ENCODE data around the gene C1orf159.

C1orf159 gene

DNA sequence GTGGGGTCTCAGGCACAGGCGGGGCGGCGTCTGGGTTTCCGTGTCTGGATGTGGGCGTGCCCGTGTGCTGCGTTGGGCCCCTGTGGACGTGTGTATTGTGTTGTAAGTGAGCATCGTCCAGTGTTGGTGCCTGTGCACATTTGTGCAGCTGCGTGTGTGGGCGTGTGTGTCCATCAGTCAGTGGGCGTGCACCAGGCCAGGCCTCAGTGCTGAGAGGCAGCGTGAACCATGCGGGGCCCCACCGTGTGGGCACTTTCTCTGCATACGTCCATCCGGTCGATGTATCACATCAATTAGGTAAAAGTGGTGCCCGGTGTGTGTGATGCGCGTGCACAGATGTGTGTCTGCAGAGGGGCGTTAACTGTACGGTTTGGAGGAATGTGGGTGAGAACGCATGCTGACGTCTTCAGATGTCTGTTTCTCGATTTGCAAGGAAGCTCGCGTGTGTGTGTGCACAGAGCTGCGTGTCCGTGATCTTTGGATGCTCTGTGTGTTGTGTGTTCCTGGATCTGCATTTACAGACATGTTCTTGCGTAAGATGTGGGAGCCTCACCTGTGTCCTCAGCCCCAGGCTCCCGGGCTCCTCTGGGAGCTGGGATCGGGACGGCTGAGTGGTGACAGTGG lies 71.3 kb downstream of the C1orf159 start:
- in situ Hi-C loops (cut with HindIII; ENCODE audit: low sequenced_read_pairs) = no loop called here

DNA sequence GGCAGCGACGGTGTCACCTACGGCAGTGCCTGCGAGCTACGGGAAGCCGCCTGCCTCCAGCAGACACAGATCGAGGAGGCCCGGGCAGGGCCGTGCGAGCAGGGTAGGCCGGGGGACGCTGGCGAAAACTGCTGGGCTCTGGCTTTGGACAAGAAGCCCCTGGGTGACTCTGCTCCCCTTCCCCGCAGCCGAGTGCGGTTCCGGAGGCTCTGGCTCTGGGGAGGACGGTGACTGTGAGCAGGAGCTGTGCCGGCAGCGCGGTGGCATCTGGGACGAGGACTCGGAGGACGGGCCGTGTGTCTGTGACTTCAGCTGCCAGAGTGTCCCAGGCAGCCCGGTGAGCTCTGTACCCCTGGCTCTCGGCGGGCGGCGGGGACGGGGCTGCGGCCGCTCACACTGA lies 72.0 kb downstream of the C1orf159 start:
- in situ Hi-C loops (cut with HindIII; ENCODE audit: low sequenced_read_pairs) = no loop called here

DNA sequence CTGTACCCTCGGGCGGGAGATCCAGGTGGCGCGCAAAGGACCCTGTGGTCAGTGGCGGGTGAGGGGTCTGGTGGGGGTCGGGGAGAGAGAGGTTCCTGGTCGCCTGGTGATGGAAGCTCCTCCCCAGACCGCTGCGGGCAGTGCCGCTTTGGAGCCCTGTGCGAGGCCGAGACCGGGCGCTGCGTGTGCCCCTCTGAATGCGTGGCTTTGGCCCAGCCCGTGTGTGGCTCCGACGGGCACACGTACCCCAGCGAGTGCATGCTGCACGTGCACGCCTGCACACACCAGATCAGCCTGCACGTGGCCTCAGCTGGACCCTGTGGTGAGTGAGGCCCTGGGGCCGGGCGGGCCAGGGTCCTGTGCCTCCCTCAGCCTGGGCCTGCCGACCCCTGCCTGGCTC lies 72.5 kb downstream of the C1orf159 start:
- in situ Hi-C loops (cut with HindIII; ENCODE audit: low sequenced_read_pairs) = no loop called here

DNA sequence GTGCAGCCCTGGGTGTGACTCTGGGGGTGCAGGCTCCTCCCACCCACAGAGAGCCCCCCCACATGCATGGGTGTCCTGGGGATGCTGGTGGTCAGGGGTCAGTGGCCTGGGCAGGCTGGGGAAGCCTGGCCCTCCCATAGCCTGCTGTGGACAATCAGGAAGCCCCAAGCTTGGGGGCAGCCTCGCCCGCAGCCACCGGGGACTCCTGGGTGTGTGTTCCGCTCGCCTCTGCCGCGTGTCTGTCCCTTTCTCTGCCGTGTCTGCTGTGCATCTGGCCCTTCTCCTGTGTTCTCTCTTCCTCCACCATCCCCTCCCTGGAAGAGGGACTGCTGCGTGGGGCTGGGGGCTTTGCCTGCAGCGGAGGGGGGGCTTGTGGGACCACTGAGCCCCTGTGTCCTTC lies 73.1 kb downstream of the C1orf159 start:
- in situ Hi-C loops (cut with HindIII; ENCODE audit: low sequenced_read_pairs) = no loop called here

DNA sequence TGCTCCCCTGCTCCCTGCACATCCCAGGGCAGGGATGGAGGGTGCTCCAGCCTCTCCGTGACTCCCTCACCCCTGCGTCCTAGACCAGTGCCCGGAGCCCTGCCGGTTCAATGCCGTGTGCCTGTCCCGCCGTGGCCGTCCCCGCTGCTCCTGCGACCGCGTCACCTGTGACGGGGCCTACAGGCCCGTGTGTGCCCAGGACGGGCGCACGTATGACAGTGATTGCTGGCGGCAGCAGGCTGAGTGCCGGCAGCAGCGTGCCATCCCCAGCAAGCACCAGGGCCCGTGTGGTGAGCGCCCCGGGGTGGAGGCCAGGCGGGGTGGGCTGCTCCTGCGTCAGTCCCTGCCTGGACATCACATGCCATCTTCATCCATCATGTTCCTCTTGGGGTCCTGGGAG lies 74.0 kb downstream of the C1orf159 start:
- in situ Hi-C loops (cut with HindIII; ENCODE audit: low sequenced_read_pairs) = no loop called here

DNA sequence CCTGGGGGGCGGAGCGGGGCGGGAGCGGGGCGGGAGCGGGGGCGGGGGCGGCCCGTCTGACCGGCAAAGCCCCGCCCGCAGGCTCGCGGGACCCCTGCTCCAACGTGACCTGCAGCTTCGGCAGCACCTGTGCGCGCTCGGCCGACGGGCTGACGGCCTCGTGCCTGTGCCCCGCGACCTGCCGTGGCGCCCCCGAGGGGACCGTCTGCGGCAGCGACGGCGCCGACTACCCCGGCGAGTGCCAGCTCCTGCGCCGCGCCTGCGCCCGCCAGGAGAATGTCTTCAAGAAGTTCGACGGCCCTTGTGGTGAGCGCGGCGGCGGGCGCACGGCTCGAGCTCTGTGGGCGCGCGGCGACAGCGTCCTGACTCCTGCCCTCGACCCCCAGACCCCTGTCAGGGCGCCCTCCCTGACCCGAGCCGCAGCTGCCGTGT lies 74.8 kb downstream of the C1orf159 start:
- in situ Hi-C loops (cut with HindIII; ENCODE audit: low sequenced_read_pairs) = no loop called here

DNA sequence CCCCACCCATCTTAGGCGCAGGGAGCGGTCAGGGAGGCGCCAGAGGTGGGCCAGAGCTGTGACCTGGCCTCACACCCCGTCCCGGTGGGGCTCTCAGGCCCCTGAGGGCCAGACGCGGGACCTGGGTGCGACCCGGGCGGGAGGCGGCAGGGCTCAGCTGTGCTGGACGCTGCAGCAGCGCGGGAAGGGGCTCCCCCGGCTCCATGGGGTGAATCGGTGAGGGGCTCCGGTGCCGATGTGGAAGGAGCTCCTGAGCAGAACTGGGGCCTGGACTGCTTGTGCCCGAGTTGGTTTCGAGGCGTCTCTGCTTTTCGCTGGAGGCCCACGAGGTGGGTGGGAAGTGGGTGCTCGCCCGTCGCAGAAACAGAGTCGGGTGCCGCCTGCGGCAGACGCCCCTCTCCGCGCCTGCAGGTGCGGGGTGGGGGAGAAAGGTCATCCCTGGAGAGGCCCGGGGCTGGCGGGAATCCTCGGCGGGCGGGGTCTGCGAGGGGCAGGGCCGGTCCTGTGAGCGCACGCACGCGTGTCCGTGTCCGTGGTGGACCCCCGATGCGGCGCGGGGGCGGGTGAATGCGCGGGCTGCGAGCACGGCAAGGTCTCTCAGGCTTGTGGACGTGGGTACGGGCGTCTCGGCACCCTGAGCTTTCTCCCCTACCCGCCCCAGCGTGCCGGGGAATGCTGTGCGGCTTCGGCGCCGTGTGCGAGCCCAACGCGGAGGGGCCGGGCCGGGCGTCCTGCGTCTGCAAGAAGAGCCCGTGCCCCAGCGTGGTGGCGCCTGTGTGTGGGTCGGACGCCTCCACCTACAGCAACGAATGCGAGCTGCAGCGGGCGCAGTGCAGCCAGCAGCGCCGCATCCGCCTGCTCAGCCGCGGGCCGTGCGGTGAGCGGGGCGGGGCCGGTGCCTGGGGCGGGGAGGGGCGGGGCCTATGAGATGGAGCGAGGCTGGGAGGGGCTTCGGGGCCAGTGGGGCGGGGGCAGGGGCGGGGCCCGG lies 75.6 kb downstream of the C1orf159 start:
- in situ Hi-C loops (cut with HindIII; ENCODE audit: low sequenced_read_pairs) = no loop called here

DNA sequence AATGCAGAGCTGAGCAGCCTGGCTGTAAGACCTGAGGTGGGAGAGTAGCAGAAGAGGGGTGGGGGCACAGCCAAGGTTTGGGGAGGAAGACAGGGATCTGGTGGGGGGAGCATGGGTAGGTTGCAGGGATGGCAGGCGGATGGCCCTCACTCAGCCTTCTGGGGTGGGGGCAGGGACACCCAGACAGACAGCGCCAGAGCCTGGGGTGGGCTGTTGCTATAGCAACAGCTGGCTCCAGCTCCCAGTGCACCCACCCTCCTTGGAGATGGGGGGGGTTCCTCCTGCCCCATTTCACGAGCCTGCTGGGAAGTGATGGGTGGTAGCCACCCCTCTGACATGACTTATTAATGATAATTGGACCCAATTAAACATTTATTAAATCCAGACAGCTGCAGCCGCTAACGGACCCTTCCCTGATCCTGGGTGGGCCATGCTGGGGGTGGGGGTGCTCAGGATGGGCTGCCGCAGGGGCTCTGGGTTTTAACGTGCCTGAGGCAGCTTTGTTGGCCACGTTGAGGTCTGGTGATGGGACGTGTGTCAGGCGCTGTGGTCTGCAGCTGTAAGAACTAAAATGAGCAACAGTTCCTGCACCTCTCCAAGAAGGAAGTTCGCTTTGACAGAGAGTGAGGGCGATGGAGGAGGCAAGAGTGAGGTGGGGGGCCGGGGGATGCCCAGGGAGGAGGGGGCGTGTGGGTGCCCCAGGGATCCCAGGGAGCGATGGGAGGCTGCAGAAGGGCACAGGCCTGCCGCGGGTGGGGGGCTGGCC lies 76.6 kb downstream of the C1orf159 start:
- in situ Hi-C loops (cut with HindIII; ENCODE audit: low sequenced_read_pairs) = no loop called here

DNA sequence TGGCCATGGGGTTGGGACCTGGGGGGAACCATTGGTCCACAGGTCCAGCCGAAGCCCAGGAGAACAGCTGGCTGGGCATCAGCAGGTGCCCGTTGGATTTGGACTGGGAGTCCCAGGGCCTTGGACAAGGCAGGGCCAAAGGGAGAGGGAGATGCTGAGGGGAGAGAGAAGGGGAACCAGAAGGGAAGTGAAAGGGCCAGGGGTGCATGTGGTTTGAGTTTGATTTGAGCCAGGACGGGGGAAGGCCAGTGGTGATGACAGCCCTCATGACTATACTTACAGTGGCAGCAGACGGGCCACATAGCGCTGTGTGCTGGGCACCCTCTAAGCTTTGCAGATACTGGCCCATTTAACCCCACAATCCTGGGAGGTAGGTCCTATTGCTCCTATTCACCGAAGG lies 77.2 kb downstream of the C1orf159 start:
- in situ Hi-C loops (cut with HindIII; ENCODE audit: low sequenced_read_pairs) = no loop called here

DNA sequence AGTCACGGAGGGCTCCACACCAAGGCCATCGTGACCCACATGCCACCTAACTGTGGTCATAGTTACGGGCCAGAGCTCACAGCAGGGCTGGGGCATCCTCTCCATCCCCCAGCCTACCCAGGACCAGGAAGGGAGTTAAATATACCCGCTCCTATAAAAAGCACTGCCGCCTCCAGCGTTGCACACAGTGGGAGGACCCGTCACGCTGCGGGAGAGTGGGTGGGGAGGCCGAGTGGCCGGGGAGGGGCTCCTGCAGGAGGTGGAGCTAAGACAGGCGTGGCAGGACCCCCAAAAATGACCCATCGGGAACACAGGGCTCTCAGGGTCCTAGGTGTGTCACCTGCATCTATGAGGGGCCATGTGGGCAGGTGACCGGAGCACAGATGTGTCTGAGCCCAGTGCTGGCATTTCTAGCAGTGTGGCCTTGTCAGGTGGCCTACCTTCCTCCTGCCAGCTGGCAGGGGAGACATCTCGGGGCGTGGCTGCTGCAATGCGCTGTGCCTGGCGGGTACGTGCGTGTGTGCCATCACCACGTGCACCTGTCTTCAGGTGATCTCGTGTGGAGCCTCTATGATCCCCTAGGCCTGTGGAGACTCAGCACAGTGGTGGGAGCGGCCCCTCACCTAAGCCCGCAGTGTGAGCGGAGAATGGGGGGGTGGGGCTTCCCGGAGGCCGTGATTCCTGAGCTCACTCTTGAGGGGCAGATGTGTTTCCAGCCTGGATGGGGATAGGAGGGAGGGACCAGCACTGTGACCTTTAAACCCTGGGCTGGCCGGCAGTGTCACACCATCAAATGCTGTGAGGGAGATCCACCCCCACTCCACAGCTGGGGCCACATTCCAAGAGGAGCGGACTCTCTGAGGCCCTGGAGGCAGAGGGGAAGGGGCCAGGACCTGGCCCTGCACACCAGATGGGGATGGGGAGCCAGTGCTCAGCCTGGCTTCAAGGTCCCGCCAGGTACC lies 78.2 kb downstream of the C1orf159 start:
- in situ Hi-C loops (cut with HindIII; ENCODE audit: low sequenced_read_pairs) = no loop called here

DNA sequence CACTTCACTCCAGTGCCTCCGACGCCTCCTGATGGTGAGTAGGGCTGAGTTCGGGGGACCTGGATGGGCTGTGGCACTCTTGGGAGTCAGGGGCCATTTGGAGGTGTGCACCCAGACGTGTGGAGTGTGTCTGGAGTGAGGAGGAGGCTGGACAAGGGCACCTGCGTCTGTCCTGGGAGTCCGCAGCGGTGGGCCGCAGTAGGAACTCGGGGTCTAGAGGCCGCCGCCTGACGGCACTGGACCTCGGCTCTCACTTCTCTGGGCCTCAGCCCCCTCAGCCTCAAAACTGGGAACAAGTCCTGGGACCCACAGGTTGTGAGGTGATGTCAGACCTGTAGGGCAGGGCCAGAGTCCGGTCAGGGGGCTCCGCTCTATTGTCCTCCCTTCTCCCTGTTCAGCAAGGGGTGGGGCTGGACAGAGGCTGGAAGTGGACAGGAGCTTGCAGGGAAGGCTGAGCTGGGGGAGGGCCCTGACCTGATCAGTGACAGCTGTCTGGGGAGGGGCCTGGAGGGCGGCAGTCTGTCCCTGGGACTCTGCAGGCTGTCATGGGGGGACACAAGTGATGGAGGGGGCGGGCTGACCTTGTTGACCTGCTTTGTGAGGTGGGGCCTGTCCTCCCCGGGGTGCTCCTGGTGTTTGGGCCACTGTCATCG lies 80.5 kb downstream of the C1orf159 start:
- in situ Hi-C loops (cut with HindIII; ENCODE audit: low sequenced_read_pairs) = no loop called here

DNA sequence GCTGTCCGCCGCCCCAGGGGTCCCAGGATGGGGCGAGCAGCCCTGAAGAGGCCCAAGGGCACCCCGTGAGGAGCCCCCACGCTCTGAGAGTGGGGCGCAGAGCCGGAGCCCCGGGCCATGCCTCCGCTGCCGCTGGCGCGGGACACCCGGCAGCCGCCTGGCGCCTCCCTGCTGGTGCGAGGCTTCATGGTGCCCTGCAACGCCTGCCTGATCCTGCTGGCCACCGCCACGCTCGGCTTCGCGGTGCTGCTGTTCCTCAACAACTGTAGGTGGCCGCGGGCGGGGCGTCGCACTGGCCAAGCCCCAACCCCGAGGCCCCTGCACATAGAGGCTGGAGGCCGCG lies 81.5 kb downstream of the C1orf159 start:
- in situ Hi-C loops (cut with HindIII; ENCODE audit: low sequenced_read_pairs) = no loop called here

DNA sequence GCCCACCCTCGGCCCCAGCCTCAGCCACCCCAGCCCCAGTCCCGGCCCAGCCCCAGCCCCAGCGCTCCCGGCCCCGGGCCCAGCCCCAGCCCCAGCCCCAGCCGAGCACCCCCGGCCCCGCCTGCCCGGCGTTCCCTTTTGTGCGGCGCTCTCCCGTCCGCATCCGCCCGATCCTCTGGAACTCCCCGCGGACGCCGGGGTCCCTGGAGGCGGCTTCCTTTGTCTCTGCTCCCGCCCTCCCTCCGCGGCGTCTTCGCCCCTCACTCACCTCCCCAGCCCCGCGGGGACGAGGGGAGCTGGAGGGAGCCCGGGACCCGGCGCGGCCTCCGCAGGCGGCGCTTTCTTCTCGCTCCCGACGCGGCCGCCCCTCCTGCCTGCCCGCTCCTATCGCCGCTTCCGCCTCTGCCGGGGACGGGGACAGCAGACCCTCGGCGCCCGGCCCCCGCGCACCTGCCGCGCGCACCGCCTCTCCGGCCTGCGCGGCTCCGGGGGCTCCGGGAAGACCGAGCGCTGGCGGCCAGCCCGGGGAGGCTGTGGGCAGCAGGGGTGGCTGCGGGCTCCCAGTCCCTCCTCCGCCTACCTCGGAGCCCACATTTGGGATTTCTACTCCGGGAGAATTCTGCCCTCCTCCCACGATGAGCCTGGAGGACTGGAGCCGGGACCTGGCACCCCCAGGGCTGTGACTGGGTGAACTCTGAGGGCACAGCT lies 82.0 kb downstream of the C1orf159 start:
- in situ Hi-C loops (cut with HindIII; ENCODE audit: low sequenced_read_pairs) = no loop called here

DNA sequence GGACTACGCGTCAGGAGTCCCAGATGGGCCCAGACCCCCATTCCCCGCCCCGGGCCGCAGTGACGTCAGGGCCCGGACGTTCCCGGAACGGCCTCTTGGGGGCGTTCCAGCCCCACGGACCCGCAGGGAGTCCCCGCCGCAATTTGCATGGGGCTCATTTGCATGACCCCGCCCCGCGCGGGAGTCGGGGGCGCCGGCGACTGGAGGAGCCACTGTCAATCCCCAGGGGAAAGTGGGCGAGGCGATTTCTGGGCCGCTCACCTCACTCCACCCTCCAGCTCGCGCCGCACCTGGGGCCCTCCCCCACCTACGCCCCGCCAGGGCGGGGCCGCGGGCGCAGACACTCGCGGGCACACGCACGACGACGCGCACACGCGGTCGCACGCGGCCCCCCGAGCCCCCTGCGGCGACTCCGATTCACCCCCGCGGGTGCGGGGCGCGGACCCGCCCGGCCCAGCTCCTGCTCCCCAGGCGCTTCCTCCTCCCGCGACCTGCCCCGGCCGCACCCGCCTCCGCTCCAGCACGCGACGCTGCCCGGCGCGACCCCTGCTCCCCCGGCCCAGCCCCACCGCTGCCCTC lies 82.8 kb downstream of the C1orf159 start:
- in situ Hi-C loops (cut with HindIII; ENCODE audit: low sequenced_read_pairs) = no loop called here

DNA sequence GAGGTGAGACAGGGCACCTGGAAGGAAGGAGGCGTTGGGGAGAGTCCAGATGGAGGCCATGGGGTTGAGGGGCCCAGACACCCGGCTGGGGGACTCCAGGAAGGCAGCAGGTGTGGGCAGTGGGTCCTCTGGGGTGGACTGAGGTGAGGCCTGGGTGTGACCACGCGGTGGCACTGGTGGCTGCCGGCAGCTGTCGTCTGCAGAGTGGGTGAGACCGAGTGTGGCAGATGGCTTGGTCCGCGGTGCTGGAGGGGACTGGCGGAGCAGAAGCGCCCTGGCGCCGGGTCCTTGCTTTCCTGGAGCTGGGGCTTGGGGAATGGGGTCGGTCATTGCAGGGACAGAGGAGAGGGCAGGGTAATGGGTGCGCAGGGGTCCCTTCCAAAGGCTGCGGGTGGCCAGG lies 83.5 kb downstream of the C1orf159 start:
- in situ Hi-C loops (cut with HindIII; ENCODE audit: low sequenced_read_pairs) = no loop called here
